ENCODE results near the gene OR14C36.
"Not testable (repeated sequence)": the region's sequence is repeated elsewhere in the genome, so short reads cannot be mapped to it uniquely, and the experiment has no call there.

OR14C36 gene, protein sequence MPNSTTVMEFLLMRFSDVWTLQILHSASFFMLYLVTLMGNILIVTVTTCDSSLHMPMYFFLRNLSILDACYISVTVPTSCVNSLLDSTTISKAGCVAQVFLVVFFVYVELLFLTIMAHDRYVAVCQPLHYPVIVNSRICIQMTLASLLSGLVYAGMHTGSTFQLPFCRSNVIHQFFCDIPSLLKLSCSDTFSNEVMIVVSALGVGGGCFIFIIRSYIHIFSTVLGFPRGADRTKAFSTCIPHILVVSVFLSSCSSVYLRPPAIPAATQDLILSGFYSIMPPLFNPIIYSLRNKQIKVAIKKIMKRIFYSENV

DNA sequence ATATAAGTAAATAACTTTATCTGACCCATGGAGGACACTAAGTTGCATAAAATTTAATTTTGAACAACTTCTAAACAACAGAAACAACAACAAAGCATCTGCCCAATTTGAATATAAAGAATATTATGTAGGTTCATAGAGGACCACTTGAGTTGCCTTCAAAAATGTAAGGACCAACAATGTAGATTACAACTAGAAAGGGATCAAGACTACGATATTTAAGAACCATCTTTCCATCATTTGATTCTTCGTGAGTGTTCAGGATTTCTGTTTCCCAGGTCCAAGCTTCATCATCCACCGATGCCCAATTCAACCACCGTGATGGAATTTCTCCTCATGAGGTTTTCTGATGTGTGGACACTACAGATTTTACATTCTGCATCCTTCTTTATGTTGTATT is at the start of gene OR14C36:
OR14C36 (plus strand) TSS at position 301 of the 400 bp plus-strand sequence; CDS start at position 301, 0 bp downstream.
- no peak for DNase-seq

DNA sequence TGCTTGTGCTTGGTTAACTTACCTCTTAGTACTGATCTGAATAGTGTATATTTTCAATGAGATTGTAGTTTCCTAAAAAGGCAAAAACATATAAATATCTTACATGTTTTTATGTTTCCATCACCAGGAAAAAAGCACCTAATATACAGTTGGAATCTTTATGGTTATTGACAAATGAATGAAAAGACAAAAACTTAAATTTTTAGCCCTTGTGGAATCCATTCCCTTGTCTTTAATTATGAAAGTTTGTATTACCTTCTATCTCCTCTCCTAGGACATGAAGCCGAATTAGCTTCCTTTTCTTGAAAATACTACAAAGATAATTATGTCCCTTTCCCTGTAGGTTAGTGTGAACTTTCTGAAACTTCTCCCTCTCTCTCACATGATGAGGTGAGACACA is 45.3 kb upstream of the OR14C36 start, which contains the start of gene OR2T12:
OR2T12 (minus strand) TSS at position 101 of the 400 bp plus-strand sequence. CDS start 7,846 bp downstream, outside the sequence.
- DNase-seq = no peak

DNA sequence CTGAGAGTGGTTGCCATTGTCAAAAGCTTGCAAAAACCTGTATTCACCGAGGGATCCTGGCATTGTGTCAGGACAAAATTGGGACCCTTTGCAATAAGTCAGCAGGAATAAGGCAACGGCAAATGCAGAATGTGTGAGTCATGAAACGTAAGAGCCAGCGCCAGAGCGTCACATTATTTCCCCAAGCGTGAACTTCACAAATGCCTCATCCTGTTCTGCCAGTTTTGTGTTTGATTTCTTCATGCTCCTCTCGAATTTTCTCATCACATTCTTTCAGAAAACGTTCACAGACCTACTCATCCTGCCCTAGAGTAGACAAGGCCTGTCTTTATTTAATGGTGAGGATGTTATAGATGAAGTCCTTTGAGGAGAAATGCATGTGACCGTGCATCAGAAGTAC is 42.9 kb upstream of the OR14C36 start:
- DNase-seq = not testable (repeated sequence)

DNA sequence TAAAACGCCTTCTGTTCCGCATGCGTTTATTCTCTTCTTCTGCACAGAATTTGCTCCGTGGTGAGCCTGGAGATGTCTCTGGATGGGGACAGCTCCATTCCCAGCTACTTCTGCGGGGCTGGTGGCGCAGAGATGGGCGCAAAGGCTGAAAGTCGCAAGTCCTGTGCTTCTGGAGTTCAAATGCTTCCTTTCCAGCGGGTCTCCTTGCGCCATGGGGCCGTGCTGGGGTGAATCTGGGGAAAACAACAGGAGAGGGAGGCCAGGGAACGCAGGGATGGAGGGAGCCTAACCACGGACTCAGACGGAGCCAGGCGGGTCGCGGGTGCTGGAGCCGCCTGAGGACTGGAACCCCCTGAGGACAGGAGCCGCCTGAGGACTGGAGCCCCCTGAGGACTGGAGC is 42.5 kb upstream of the OR14C36 start:
- DNase-seq = no peak

DNA sequence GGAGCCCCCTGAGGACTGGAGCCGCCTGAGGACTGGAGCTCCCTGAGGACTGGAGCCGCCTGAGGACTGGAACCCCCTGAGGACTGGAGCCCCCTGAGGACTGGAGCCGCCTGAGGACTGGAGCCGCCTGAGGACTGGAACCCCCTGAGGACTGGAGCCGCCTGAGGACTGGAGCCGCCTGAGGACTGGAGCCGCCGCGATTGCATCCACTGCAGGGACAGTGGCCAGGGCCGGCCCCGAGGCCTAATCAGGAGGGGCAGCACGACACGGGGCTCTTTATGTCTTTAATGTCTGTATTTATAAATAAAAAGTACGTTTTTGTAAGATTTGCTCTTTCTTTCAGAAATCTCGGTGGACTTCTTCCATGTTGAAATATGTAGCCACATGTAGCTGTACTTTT is 41.8 kb upstream of the OR14C36 start:
- not testable (repeated sequence) for DNase-seq

DNA sequence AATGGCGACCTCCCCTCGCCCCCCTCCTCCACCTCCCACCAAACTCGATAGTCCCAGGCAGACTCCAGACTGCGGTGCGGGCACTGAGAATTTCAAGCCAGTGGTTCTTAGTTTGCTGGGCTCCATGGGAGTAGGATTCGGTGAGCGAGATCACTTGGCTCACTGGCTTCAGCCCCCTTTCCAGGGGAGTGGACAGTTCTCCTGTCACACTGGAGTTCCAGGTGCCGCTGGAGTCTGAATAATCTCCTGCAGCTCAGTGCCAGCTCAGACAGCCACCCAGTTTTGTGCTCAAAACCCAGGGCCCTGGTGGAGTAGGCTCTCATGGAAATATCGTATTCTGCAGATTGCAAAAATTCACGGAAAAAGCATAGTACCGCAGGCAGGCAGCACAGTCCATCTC is 31.8 kb upstream of the OR14C36 start:
- DNase-seq = no peak

DNA sequence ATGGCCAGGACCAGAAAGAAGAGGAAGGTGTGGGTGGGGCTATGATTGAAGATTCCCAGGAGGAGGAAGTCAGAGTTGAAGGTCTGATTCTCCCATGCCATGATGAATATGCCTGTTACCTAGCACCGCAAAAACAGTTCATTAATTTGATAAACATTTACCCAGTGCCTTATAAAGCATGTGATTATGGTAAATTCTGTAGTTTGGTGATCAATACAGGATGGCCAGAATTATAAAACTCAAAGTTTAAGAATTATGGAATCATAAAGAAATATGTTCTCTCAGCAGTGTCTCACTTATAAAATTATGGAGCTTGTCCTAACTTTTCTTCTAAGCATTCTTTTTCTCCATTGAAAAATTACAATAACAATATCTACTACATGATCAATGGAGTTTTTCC is 24.1 kb upstream of the OR14C36 start, which contains the start of gene OR2M7:
OR2M7 (minus strand) TSS at position 101 of the 400 bp plus-strand sequence; CDS start at position 101, 0 bp downstream.
- DNase-seq = no peak

DNA sequence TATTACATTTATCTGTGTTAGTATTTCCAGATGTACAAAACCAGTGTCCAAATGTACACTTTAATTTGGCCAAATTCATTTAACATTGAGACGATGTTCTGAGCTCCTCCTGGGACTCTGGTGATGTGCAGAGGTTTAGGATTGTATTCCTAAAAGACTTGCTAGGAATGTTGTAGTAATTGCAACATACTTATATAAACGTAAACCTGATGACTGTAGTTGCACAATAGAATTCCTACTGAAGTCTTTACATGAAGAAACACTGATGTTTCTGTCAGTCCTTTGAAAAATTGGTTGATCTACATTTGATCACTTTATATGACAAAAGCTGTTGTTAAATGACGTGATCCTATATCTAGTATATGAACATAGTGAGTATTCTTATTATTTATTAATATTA is 5.1 kb upstream of the OR14C36 start:
- DNase-seq = no peak

DNA sequence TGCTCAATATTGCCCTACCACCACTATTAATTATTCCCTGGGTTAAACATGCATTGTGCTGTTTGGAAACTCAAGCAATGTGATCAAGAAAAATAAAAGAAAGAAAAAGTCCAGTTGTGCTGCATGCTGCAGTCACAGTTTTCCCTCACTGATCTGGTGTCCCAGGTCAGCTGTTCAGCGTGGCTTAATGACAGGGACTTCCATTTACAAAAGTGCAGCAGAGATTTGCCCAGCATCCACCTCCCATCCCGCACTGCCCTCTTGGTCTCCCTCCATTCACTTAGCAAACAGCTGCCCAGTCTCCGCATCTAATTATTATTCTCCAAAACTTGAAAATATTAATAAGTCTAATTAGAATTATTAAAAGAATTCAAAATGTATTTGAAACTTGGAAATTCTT is 10.8 kb downstream of the OR14C36 start:
- DNase-seq = no peak

DNA sequence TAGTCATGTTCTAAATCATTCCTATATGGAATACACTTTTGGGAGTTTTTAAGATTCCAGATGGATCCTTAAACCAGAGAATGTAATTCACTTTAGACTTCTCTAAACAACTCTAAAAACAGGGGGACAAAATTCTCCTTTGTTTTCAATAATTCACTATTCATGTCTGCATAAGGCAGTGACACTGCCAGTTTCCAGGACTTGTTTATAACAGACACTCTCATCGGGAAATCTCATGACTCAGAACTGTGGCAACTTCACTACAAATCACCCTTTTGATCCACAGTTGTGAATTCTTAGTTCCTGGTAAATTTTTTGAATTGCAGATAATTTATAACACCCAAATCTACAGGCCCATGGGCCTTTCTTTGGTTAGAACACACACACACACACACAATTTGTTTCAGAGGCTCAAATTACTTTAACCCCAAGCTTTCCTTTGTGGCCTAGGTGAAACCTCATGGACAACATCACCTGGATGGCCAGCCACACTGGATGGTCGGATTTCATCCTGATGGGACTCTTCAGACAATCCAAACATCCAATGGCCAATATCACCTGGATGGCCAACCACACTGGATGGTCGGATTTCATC is 12.6 kb downstream of the OR14C36 start, which contains the start of gene OR2T4:
OR2T4 (plus strand) TSS at position 545 of the 595 bp plus-strand sequence; CDS start at position 545, 0 bp downstream.
- no peak for DNase-seq

DNA sequence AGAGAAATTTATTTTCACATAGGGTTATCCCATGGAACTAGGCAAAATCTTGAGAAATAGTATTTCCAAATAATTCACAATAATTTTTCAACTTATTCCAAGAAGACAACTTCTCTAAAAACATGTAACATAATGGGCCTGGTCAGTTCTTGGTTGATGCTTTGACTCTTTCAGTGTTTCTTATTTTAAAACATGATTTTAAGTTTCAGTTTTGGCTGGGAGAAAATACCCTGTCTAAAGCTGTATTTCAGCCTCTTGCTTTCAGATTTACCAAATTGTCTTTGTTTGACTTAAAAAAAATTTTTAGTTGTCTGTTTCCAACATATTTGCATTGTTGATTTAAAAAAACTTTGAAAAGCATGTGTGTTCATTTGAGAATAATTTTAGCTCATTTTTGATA is 18.0 kb downstream of the OR14C36 start:
- no peak for DNase-seq

DNA sequence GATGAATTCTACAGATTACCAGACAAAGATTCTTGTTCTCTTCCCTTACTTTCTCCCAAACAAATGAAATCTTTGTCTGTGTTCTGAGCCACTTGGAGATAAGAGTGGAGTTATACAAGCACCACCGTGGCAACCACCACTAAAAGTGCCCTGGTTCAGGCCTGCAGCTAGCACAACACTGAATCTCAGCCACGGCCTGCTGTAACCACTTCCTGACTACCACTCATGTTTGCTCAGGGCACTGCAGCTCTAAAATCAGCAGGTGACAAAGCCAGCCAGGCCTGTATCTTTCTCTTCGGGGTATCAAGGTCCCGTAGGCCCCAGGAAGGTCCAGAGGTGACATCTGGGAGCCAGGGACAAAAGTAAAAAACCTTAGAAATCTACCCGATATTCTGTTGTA is 23.8 kb downstream of the OR14C36 start:
- DNase-seq = no peak

DNA sequence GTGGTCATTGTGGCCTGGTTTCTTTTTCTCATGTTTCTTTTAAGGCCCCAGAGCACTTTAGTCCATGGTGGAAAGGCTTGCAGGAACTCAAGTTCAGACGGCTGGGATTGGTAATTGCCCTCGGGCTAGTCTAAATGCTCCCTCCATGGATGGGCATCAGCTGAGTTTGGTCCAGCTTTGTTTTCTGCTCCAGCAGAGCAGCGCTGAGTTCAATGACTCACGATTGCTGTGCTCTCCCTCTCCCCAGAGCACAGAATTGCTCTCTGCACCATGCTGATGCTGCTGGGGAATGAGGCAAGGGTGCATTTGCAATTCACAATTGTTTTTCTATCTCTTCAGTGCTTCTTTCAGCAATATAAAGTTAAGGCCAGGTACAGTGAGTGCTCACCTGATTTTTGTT is 25.2 kb downstream of the OR14C36 start:
- no peak for DNase-seq

DNA sequence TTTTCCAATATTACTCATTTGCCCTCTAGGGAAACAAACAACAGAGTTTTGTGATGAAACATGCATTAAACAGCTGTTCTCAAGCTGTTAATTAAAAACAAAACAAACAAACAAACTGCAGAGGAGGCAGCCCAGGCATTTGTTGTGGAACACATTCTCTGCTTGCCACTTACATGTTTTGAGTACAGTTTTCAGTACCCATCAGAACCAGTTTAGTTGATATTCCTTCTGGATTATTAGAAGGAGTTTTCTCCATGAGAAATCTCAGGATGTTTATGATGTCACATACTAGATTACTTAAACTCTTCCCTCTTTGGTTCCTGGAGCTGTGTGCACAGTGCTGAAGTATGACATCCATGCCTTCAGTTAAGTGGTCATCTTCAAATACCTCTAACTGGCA is 26.9 kb downstream of the OR14C36 start, which contains the start of gene OR2T6:
OR2T6 (plus strand) TSS at position 301 of the 400 bp plus-strand sequence. CDS start 11,863 bp downstream, outside the sequence.
- DNase-seq = no peak

DNA sequence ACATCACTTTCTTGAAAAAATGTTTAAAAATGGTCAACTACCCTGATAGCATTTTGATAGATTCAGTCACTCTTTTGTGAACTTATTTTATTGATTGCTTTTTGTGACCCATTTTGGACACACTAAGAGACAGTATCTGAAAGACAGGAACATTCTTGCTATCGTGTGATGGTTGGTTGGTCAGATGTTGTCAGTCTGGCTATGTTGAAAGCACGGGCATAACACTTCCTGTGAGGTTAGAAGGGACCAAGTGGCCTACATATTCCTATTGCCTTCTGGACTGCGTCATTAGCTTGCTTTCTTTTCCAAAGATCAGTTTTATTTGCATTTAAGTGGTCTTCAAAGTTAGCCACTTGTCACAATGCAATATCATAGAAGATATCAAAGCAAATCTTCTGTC is 28.3 kb downstream of the OR14C36 start:
- no peak for DNase-seq

DNA sequence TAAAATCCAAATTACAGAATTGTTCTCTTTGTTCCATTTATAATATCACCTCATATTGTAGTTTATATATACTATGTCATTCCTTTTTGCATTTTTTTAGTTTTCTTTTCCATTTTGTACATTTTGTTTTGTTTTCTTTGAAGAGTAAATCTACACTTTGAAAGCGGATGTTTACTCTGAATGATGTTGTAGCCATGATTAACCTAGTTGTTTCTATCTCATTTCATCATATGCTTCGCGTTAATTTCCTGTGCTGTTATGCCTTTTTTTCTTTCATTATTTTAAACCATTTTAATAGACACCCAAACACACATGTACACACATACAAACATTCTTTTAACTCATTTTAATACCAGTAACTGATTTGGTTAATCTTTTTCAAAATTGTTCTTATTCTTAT is 32.3 kb downstream of the OR14C36 start:
- no peak for DNase-seq

DNA sequence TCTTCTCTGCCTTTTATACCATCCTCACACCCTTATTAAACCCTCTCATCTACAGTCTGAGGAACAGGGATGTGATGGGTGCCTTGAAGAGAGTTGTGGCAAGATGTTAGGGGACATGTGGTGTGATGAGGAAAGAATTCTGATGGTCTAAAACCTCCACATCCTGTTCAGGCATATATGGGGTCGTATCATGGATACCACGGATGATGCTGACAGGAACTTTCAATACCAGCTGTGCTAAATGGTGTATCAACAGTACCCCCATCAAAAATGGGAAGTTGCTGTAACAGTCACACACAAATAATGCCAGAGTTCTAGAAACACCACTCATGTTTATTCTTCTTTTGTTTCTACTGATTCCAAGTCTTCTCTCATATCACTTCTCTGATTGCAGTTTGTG is 39.9 kb downstream of the OR14C36 start:
- DNase-seq = no peak

DNA sequence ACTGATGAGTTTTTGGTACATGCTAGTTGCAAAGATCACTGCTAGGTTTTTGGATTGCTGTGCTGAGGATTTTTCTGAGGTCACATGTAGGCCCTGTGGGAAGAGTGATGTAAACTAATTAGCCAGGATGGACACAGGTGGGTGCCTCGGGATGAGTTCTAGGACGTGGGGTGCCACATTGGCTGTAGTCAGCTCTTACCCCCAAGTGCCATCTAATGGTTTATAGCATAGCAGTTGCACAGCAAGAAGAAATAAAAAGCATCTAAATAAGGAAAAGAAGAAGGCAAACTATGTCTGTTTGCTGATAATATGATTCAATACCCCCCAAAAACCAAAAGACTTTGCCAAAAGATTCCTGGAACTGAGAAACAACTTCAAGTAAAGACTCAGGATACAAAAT is 44.5 kb downstream of the OR14C36 start:
- no peak for DNase-seq

Data from stimulated activated CD8-positive, alpha-beta memory T cell treated with anti-CD3 and anti-CD28 coated beads, Interleukin-4, amount 100 ng/mL, for 48 hours (primary cell).